Mesothelial cell of epicardium (in vitro differentiated cells): ENCODE data around the gene PRCP. TPM values are rescaled to one million over a fixed set of nuclear protein-coding genes. Genes with fewer than 3 reads are reported as not detected.

Experiments
- DNase-seq, 2 experiments: peaks; one replicate each; pipeline ENCODE4 v3.0.0; 2021; ENCODE audit warnings: low spot score in 2 of 2; ENCODE audit not compliant: unreplicated experiment in 2 of 2
- H3K27ac Mint-ChIP-seq: 2 replicates; pipeline ENCODE4 v1.8.0; 2021; ENCODE audit warnings: mixed read lengths
- H3K27me3 Mint-ChIP-seq: 2 replicates; pipeline ENCODE4 v1.8.0; 2021; ENCODE audit warnings: low read depth, mixed read lengths
- H3K36me3 Mint-ChIP-seq: 2 replicates; pipeline ENCODE4 v1.8.0; 2021; ENCODE audit warnings: mixed read lengths
- H3K4me1 Mint-ChIP-seq: 2 replicates; pipeline ENCODE4 v1.8.0; 2021; ENCODE audit warnings: mixed read lengths
- H3K4me3 Mint-ChIP-seq: 2 replicates; pipeline ENCODE4 v1.8.0; 2021; ENCODE audit warnings: mild to moderate bottlenecking, moderate library complexity, mixed read lengths
- H3K9me3 Mint-ChIP-seq: 2 replicates; pipeline ENCODE4 v1.8.0; 2021; ENCODE audit warnings: mixed read lengths
- CTCF ChIP-seq: fragments of 200-600 bp; sonication (generic); IDR thresholded peaks from one replicate; pipeline ENCODE4 v1.5.0; 2021; ENCODE audit warnings: antibody characterized with exemption; ENCODE audit not compliant: unreplicated experiment
- total RNA-seq: library from RNA; stranded (reverse); gene quantifications from 3 replicates; pipeline ENCODE4 v1.2.1, GENCODE V29; 2021

Gene PRCP
- total RNA-seq, 1 donor from 2014 or later: 66.6 TPM

- no peaks in the 10 kb centered on the region for H3K36me3 Mint-ChIP-seq
- H3K27ac Mint-ChIP-seq: no peak overlapping the region
- no peaks in the 10 kb centered on the region for H3K9me3 Mint-ChIP-seq
- no peaks in the 10 kb centered on the region for H3K27me3 Mint-ChIP-seq
- H3K4me3 Mint-ChIP-seq: no peak overlapping the region
- peaks cover 2% of the 10 kb centered on the region for H3K4me1 Mint-ChIP-seq
- TF ChIP-seq CTCF: no peak
- no peak for DNase-seq
Observed at GRCh38 chr11:82865841-82866240, 34.4 kb downstream of the PRCP start.

GRCh38 chr11:82864268-82864667 lies 36.0 kb downstream of the PRCP start:
- Mint-ChIP-seq H3K9me3 (no peaks in the 10 kb centered on the region), H3K4me3 (no peak overlapping the region), H3K4me1 (peaks cover 4% of the 10 kb centered on the region), H3K27ac (no peak overlapping the region), H3K36me3 (no peaks in the 10 kb centered on the region), H3K27me3 (no peaks in the 10 kb centered on the region)
- TF ChIP-seq CTCF: no peak
- no peak for DNase-seq

GRCh38 chr11:82863209-82863608 lies 37.0 kb downstream of the PRCP start:
- no peak for TF ChIP-seq CTCF
- H3K27ac Mint-ChIP-seq: no peak overlapping the region
- no peaks in the 10 kb centered on the region for H3K9me3 Mint-ChIP-seq
- H3K36me3 Mint-ChIP-seq: no peaks in the 10 kb centered on the region
- DNase-seq: no peak
- no peak overlapping the region for H3K4me3 Mint-ChIP-seq
- H3K27me3 Mint-ChIP-seq: no peaks in the 10 kb centered on the region
- H3K4me1 Mint-ChIP-seq: peaks cover 13% of the 10 kb centered on the region

- Mint-ChIP-seq H3K27me3 (no peaks in the 10 kb centered on the region), H3K9me3 (no peaks in the 10 kb centered on the region), H3K4me3 (no peak overlapping the region), H3K27ac (no peak overlapping the region), H3K4me1 (peaks cover 11% of the 10 kb centered on the region), H3K36me3 (no peaks in the 10 kb centered on the region)
- DNase-seq: no peak
- TF ChIP-seq CTCF: no peak
Observed at GRCh38 chr11:82862379-82862778, 37.9 kb downstream of the PRCP start.

- no peak overlapping the region for H3K4me3 Mint-ChIP-seq
- no peak for TF ChIP-seq CTCF
- peaks cover 5% of the 10 kb centered on the region for H3K36me3 Mint-ChIP-seq
- no peak for DNase-seq
- H3K27ac Mint-ChIP-seq: no peak overlapping the region
- H3K4me1 Mint-ChIP-seq: peaks cover 11% of the 10 kb centered on the region
- H3K27me3 Mint-ChIP-seq: no peaks in the 10 kb centered on the region
- peaks cover 4% of the 10 kb centered on the region for H3K9me3 Mint-ChIP-seq
Observed at GRCh38 chr11:82859750-82860149, 40.5 kb downstream of the PRCP start.

- Mint-ChIP-seq H3K9me3 (peaks cover 15% of the 10 kb centered on the region), H3K4me3 (no peak overlapping the region), H3K27me3 (no peaks in the 10 kb centered on the region), H3K4me1 (peaks cover 11% of the 10 kb centered on the region), H3K36me3 (peaks cover 10% of the 10 kb centered on the region), H3K27ac (peak overlapping the region; percentile 94)
- no peak for TF ChIP-seq CTCF
- no peak for DNase-seq
Observed at GRCh38 chr11:82858556-82859091, 41.6 kb downstream of the PRCP start.
